ENCODE data around the gene ZNF205. TPM values are rescaled to one million over a fixed set of nuclear protein-coding genes. Genes with fewer than 3 reads are reported as not detected.
"Not testable (repeated sequence)": the region's sequence is repeated elsewhere in the genome, so short reads cannot be mapped to it uniquely, and the experiment has no call there.

Gene ZNF205
- total and polyA plus RNA-seq, 2 of the 4 experiments (the other 2 are of a cell fraction): 8.2 to 12.7 TPM

GRCh38 chr16:3072148-3072547 lies 40.2 kb upstream of the ZNF205 start:
- dilution Hi-C loops (cut with HindIII; ENCODE audit: low sequenced_read_pairs, unreplicated experiment); BruUV-seq (replicated peaks): not testable (repeated sequence)

GRCh38 chr16:3072576-3073263 lies 39.7 kb upstream of the ZNF205 start:
- H3K14ac ChIP-seq (replicated peaks; ENCODE audit: low read depth, low read length); H4K5ac ChIP-seq (ENCODE audit: low read depth, low read length); POLR2A ChIA-PET (ENCODE audit: unreplicated experiment); CTCF ChIA-PET; H3K79me1 ChIP-seq (ENCODE audit: low read depth in 1 of 2, low read length in 2 of 2); H3K9ac ChIP-seq (ENCODE audit: low read depth, low read length); H4K20me1 ChIP-seq (ENCODE audit: insufficient read depth, low read length); H2AFZ ChIP-seq (replicated peaks; ENCODE audit: low read length, poor library complexity); H3K4ac ChIP-seq (ENCODE audit: low read depth, low read length); H3K27ac ChIP-seq (ENCODE audit: insufficient read depth, low read length); H2BK15ac ChIP-seq (ENCODE audit: low read depth, low read length); H2BK5ac ChIP-seq (ENCODE audit: low read depth, low read length, poor library complexity, severe bottlenecking); H4K8ac ChIP-seq (ENCODE audit: low read depth in 2 of 2, low read length in 2 of 2); in situ Hi-C loops (cut with MboI; ENCODE audit: low sequenced_read_pairs); H3K36me3 ChIP-seq (ENCODE audit: control insufficient read depth, insufficient read depth, low read length); BruUV-seq (replicated peaks); dilution Hi-C loops (cut with HindIII; ENCODE audit: low sequenced_read_pairs, unreplicated experiment); ATAC-seq (ENCODE audit: low read depth); H2BK20ac ChIP-seq (ENCODE audit: low read depth, low read length); H3K4me2 ChIP-seq (ENCODE audit: low read depth, low read length); H2BK120ac ChIP-seq (ENCODE audit: low read depth, low read length); H3K23ac ChIP-seq (ENCODE audit: low read depth, low read length); H3K4me3 ChIP-seq (ENCODE audit: insufficient read depth, low read depth, low read length); H2AK5ac ChIP-seq (ENCODE audit: low read depth, low read length); H3K56ac ChIP-seq (ENCODE audit: extremely low read depth, insufficient read depth, low read length); H2AK9ac ChIP-seq (replicated peaks; ENCODE audit: low read depth, low read length, poor library complexity); H4K91ac ChIP-seq (ENCODE audit: insufficient read depth, low read depth, low read length); H3K4me1 ChIP-seq (ENCODE audit: control insufficient read depth, insufficient read depth, low read length); H3K18ac ChIP-seq (ENCODE audit: low read depth, low read length); H3K9me3 ChIP-seq (ENCODE audit: control insufficient read depth, insufficient read depth, low read length); intact Hi-C loops (cut with micrococcal nuclease); DNase-seq; H3K9me1 ChIP-seq (ENCODE audit: insufficient read depth, low read length): not testable (repeated sequence)
- peaks cover 41% of the 10 kb centered on the region for H3K27me3 ChIP-seq (ENCODE audit: control insufficient read depth, insufficient read depth, low read length)
- WGBS, 2 experiments (ENCODE audit: extremely low coverage in 2 of 2, insufficient read length in 1 of 2): no CpG with 5 or more reads among the region's 18 CpGs

More at GRCh38 chr16:3072148-3072547, 40.2 kb upstream of the ZNF205 start:
- H2BK120ac ChIP-seq (ENCODE audit: low read depth, low read length); H3K23ac ChIP-seq (ENCODE audit: low read depth, low read length); intact Hi-C loops (cut with micrococcal nuclease); in situ Hi-C loops (cut with MboI; ENCODE audit: low sequenced_read_pairs); H4K20me1 ChIP-seq (ENCODE audit: insufficient read depth, low read length); H2BK5ac ChIP-seq (ENCODE audit: low read depth, low read length, poor library complexity, severe bottlenecking); POLR2A ChIA-PET (ENCODE audit: unreplicated experiment); H3K27ac ChIP-seq (ENCODE audit: insufficient read depth, low read length); H3K4ac ChIP-seq (ENCODE audit: low read depth, low read length); H2BK15ac ChIP-seq (ENCODE audit: low read depth, low read length); H3K4me2 ChIP-seq (ENCODE audit: low read depth, low read length); H3K9me1 ChIP-seq (ENCODE audit: insufficient read depth, low read length); H4K5ac ChIP-seq (ENCODE audit: low read depth, low read length); H4K8ac ChIP-seq (ENCODE audit: low read depth in 2 of 2, low read length in 2 of 2); H3K14ac ChIP-seq (replicated peaks; ENCODE audit: low read depth, low read length); CTCF ChIA-PET; H3K4me3 ChIP-seq (ENCODE audit: insufficient read depth, low read depth, low read length); H2BK20ac ChIP-seq (ENCODE audit: low read depth, low read length); H2AFZ ChIP-seq (replicated peaks; ENCODE audit: low read length, poor library complexity); H3K18ac ChIP-seq (ENCODE audit: low read depth, low read length); H4K91ac ChIP-seq (ENCODE audit: insufficient read depth, low read depth, low read length); H2AK9ac ChIP-seq (replicated peaks; ENCODE audit: low read depth, low read length, poor library complexity); H3K79me1 ChIP-seq (ENCODE audit: low read depth in 1 of 2, low read length in 2 of 2); ATAC-seq (ENCODE audit: low read depth); H3K9ac ChIP-seq (ENCODE audit: low read depth, low read length); H3K36me3 ChIP-seq (ENCODE audit: control insufficient read depth, insufficient read depth, low read length); H3K56ac ChIP-seq (ENCODE audit: extremely low read depth, insufficient read depth, low read length); H3K4me1 ChIP-seq (ENCODE audit: control insufficient read depth, insufficient read depth, low read length); H3K9me3 ChIP-seq (ENCODE audit: control insufficient read depth, insufficient read depth, low read length); DNase-seq; H2AK5ac ChIP-seq (ENCODE audit: low read depth, low read length): not testable (repeated sequence)
- H3K27me3 ChIP-seq (ENCODE audit: control insufficient read depth, insufficient read depth, low read length): peaks cover 36% of the 10 kb centered on the region
- no CpG with 5 or more reads among the region's 4 CpGs for WGBS, 2 experiments (ENCODE audit: extremely low coverage in 2 of 2, insufficient read length in 1 of 2)
